ENCODE data around the gene ALX4.

GRCh38 chr11:44268614-44269080, 41.3 kb downstream of the ALX4 start:
- no peak for TF ChIP-seq CTCF (IDR thresholded peaks at IDR 0.05)
- TF ChIP-seq REST (IDR thresholded peaks at IDR 0.05): no peak
- no peak for TF ChIP-seq JUNB (IDR thresholded peaks at IDR 0.05)

Measured in A549 (cell line).